Bronchial epithelial cell (primary cell): Measurements from ENCODE around the gene CAPZB. TPM values are rescaled to one million over a fixed set of nuclear protein-coding genes. Genes with fewer than 3 reads are reported as not detected.

Source experiments
- DNase-seq: peaks from one replicate; pipeline ENCODE4 v3.0.0-alpha.2; 2010; ENCODE audit warnings: low read depth
- FAIRE-seq: peaks from 2 replicates; lab custom pipeline; 2011; peaks lifted over from hg19 to GRCh38; lab: Jason Lieb, UNC
- H3K27me3 ChIP-seq: 2 replicates; pipeline ENCODE4 v1.5.1; 2011; ENCODE audit warnings: low read length; ENCODE audit not compliant: control insufficient read depth, insufficient read depth
- H3K36me3 ChIP-seq: 2 replicates; pipeline ENCODE4 v1.5.1; 2011; ENCODE audit warnings: low read length; ENCODE audit not compliant: control insufficient read depth, insufficient read depth
- H3K4me3 ChIP-seq: 2 replicates; pipeline ENCODE4 v1.5.1; 2011; ENCODE audit warnings: mild to moderate bottlenecking, low read depth, low read length, control low read depth
- CTCF ChIP-seq: IDR thresholded peaks from 2 replicates; pipeline ENCODE4 v1.5.1; 2011; ENCODE audit warnings: mild to moderate bottlenecking, moderate library complexity, low read length, control low read depth, inconsistent platforms; ENCODE audit not compliant: insufficient read depth, severe bottlenecking
- total RNA-seq: library from RNA; depleted of rRNA; stranded (reverse); fragments of >200 nt; gene quantifications from 2 replicates; pipeline ENCODE4 v1.2.1, GENCODE V29; 2014

Gene CAPZB
- total RNA-seq, 1 donor from 2014 or later, result 73.5 TPM

GRCh38 chr1:19468397-19468956 is 16.9 kb downstream of the CAPZB start:
- Histone ChIP-seq H3K36me3 (peaks cover 1% of the 10 kb centered on the region), H3K27me3 (no peaks in the 10 kb centered on the region), H3K4me3 (no peak overlapping the region)
- FAIRE-seq (no peak), DNase-seq (peak; percentile 70)
- no peak for TF ChIP-seq CTCF

- DNase-seq, result no peak
- Histone ChIP-seq H3K36me3 (peaks cover 1% of the 10 kb centered on the region), H3K27me3 (no peaks in the 10 kb centered on the region), H3K4me3 (no peak overlapping the region)
- no peak for TF ChIP-seq CTCF
- no peak for FAIRE-seq
Measured at GRCh38 chr1:19467199-19468187, 17.8 kb downstream of the CAPZB start.

GRCh38 chr1:19466112-19466561 is 19.2 kb downstream of the CAPZB start:
- Histone ChIP-seq H3K36me3 (no peaks in the 10 kb centered on the region), H3K27me3 (no peaks in the 10 kb centered on the region), H3K4me3 (no peak overlapping the region)
- no peak for FAIRE-seq
- no peak for TF ChIP-seq CTCF
- DNase-seq, result no peak

GRCh38 chr1:19465650-19466049 is 19.7 kb downstream of the CAPZB start:
- H3K36me3 ChIP-seq, result peaks cover 1% of the 10 kb centered on the region
- no peak for TF ChIP-seq CTCF
- no peaks in the 10 kb centered on the region for H3K27me3 ChIP-seq
- FAIRE-seq (no peak), DNase-seq (no peak)
- H3K4me3 ChIP-seq, result no peak overlapping the region

GRCh38 chr1:19465123-19465522 is 20.2 kb downstream of the CAPZB start:
- H3K36me3 ChIP-seq, result peaks cover 1% of the 10 kb centered on the region
- TF ChIP-seq CTCF, result no peak
- H3K27me3 ChIP-seq, result no peaks in the 10 kb centered on the region
- DNase-seq (no peak), FAIRE-seq (no peak)
- H3K4me3 ChIP-seq, result no peak overlapping the region
